CD4-positive, alpha-beta T cell treated with Interferon gamma for 1 hour (primary cell): ENCODE data around the gene S100A3.
"Not testable (repeated sequence)": the region's sequence is repeated elsewhere in the genome, so short reads cannot be mapped to it uniquely, and the experiment has no call there.

ENCODE experiments used
- DNase-seq: peaks from one replicate; pipeline ENCODE4 v3.0.0-alpha.2; 2020

S100A3 gene, protein sequence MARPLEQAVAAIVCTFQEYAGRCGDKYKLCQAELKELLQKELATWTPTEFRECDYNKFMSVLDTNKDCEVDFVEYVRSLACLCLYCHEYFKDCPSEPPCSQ

DNA sequence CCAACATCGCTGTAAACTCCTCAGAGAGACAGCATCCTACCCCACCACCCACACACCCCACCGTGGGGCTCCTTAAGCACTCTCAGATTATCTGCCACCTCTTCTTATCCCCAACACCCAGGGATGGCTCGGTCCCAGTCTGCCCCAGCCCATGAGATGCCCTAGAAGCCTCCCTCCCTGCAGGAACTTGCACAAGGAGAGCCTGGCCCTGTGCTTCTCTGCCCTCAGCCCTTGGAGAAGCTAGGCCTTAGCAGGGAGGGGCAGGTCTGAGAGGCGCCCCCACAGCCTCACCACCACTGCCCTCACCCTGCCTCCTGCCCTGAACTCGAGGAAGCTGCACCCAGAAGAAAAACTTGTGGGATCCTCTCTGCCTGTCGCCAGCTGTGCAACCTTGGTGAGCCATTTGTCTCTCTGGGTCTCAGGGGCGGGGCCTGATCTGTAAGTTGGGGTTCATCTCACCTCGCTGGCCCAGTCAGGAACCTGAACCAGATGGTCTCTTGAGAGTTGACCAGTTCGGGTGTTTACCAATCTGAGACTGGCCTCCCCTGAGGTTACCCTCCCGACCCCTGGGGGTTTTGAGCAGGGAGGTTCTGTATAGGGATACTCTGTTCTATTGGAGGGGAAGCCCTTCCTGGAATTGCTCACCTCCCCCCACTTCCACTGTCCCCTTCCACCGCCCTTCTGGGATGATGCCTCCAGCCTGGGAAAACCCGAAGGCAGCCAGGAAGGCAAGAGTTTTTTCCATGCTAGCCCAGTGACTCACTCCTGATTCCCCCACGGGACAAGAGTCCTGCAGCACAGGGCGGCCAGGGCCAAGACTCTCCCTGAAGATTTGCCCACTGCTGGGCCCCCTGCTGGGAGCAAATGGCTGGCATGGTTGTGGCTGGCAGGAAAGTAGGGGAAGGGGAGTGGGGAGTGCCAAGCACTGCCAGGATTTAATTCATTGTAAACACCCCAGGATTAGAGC is at the start of gene S100A3:
TSS of gene S100A3 (minus strand) at position 537 of the 967 bp plus-strand sequence. CDS start 773 bp downstream, outside the sequence.
- DNase-seq, result no peak

DNA sequence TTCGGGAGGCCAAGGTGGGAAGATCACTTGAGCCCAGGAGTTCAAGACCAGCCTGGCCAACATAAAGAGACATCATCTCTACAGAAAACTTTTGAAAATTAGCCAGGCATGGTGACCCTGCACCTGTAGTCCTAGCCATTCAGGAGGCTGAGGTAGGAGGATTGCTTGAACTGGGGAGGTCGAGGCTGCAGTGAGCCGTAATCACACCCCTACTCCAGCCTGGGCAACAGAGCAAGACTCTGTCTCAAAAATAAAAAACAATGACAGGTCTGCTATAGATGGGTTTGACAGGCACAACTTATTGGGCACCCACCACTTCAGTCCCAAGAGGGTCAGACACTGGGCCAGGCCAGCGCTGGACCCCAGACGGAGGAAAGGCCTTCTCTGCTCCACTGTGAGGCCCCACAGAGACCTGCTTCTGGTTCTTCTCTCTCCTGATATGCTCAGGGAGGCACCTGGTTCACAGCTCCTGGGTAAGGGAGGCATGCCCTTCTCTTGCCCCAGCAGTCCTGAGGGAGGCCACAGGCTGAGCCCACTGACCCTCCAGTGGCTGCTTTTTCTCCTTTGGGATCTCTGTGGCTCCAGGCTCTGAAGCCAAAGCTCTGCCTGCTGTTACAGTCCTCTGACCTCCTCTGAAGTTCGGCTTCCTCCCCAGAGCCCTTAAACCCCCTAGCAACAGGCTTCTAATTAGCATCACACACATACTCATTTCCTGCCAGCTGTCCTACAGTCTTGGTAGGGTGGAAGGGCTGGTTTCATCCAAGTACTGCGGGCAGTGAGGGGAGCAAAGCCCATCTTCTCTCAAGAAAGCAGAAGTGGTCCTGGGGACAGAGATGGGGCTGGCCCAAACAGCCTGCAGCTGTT is 49.5 kb upstream of the S100A3 start:
- peak; percentile 74 for DNase-seq

DNA sequence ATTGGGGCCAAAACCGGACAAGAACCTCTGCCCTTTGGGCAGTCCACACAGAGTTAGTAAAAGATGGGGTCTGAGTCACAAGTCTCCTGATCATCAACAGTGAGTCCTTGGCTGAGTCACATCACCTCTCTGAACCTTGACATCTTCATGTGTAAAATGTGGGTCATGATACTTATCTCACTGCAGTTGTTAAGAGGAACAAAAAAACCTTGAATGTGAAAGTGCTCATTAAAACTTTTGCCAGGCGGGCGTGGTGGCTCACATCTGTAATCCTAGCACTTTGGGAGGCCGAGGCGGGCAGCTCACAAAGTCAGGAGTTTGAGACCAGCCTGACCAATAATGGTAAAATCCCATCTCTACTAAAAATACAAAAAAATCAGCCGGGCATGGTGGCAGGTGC is 48.1 kb upstream of the S100A3 start:
- no peak for DNase-seq

DNA sequence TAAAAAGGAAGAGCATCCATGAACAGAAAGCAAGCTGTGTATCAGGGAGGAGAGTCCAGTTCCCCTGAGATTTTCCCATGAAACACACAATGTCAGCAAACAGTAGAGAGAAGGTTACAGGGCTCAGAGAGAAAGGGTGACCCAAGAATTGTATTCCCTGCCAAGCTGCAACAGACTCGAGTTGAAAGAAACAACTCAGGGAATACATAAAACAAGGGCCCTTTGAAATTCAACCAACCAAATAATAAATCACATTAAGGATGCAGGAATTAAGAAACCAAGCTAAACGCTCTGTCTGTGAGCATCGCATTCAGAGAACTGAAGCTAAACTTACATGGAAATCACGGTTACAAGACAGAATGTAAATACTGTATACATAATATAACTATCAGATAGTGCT is 43.7 kb upstream of the S100A3 start:
- DNase-seq, result no peak

DNA sequence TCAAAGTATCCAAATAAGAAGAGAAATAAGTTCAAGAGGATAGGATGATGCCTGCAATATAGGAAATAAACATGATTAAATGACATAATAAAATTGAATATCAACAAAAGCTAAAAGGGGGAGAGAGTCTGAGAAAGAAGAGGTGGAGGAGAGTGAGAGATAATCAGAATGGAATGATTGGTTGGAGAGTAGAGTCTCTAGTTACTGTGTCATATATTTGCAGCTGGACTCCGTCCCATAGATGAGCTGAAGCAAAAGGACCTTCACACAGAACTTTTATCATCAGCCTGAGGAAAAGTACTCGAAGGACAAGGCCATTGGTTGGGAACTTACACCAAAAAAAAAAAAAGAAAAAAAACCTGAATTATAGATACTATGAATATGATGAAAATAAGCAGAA is 39.4 kb upstream of the S100A3 start:
- DNase-seq, result no peak

DNA sequence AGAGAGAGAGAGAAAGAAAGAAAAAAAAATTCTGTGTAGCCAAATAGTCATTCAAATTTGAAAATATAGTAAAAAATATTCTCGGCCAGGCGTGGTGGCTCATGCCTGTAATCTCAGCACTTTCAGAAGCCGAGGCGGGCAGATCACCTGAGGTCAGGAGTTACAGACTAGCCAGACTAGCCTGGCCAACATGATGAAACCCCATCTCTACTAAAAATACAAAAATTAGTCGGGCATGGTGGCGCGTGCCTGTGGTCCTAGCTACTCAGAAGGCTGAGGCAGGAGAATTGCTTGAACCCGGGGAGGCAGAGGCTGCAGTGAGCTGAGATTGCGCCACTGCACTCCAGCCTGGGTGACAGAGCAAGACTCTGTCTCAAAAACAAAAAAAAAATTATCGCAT is 39.0 kb upstream of the S100A3 start:
- DNase-seq, result not testable (repeated sequence)

DNA sequence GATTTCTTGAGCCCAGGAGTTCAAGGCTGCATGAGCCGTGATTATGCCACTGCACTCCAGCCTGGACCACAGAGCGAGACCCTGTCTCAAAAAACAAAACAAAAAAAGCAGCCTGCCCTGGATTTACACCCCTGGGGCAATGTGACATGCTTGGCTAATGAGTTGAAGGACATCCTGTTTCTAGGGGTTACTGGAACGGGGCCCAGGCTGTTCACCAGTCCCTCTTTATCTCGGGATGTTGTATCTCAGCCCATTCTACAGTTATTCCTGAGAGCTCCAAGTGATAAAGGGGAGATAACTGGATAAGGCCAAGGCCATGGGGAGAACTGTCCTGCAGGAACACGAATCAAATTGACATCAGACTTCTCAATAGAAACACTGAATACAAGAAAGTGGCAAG is 38.3 kb upstream of the S100A3 start:
- no peak for DNase-seq

DNA sequence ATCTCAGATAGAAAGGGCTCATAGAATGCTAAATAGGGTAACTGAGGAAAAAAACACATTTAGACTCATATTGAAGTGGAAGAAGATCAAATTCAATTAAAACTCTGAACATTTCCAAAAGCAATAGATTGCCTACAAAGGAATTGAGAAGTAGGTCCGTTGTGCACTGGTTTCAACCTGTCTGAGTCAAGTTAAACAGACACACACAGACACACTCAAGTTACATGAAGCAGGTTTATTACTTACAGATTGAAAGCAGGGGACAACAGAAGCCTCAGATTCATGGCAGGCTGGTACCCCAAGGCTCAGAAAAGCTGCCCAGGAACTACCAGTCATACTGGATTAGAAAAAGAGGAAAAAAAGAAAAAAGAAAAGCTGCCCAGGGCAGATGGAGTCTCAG is 37.3 kb upstream of the S100A3 start:
- no peak for DNase-seq

DNA sequence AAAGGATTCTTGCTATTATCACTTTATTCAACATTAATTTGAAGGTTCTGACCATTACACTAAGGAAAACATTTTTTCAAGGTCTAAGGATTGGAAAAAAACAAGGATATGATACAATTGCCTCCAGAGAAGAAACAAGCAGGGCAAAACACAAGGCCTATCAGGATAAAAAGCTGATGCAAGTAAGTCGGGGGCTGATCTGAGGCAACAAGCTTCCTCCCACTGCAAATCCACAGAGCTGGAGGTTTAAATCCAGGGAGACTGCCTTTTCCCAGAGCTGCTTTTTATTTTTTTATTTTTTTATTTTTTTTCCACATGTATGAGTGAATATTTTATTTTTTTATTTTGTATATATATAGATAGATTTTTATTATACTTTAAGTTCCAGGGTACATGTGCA is 35.9 kb upstream of the S100A3 start:
- no peak for DNase-seq

DNA sequence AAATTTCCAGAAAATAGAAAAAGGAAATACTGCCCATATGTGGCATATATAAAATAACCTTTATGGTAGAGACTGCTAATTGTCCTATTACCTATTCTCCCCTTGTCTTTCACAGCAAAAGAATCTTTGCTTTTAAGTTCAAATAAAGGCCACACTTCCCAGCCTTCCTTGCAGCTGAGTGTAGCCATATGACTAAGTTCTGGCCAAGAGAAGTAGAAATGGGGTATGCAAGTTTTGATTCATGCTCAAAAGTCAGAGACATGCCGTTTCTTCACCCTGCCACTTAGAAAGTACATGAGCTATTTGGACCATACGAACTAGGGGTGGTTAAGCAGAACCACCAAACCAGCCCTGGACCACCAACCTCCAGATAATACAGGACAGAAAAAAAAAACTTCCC is 34.9 kb upstream of the S100A3 start:
- no peak for DNase-seq

DNA sequence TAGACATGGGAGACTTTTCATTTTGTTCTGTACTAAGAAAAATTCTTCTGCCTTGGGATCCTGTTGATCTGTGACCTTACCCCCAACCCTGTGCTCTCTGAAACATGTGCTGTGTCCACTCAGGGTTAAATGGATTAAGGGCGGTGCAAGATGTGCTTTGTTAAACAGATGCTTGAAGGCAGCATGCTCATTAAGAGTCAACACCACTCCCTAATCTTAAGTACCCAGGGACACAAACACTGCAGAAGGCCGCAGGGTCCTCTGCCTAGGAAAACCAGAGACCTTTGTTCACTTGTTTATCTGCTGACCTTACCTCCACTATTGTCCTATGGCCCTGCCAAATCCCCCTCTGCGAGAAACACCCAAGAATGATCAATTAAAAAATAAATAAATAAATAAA is 34.5 kb upstream of the S100A3 start:
- DNase-seq, result not testable (repeated sequence)

DNA sequence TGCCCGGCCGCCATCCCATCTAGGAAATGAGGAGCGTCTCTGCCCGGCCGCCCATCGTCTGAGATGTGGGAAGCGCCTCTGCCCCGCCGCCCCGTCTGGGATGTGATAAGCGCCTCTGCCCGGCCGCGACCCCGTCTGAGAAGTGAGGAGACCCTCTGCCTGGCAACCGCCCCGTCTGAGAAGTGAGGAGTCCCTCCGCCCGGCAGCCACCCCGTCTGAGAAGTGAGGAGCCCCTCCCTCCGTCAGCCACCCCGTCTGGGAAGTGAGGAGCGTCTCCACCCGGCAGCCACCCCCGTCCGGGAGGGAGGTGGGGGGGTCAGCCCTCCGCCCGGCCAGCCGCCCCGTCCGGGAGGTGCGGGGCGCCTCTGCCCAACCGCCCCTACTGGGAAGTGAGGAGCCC is 33.8 kb upstream of the S100A3 start:
- not testable (repeated sequence) for DNase-seq

DNA sequence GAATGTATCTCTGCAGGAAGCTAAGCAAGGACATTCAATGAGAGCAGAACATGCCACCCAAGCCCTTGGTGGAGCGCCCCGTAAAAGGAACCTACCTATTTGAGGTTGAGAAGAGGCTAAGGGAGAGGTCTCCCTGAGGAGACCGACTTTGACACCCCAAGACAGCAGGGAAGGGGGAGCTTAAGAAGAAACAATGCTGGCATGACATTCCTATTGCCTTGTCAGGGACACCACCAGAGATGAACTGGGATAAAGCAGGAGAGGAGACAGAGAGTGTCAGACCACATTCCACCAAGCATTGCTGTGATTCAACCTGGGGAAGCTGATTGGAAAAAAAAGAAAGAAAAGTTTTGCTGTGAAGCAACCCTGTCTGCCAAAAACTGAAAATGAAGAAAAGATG is 29.9 kb upstream of the S100A3 start:
- DNase-seq, result no peak

DNA sequence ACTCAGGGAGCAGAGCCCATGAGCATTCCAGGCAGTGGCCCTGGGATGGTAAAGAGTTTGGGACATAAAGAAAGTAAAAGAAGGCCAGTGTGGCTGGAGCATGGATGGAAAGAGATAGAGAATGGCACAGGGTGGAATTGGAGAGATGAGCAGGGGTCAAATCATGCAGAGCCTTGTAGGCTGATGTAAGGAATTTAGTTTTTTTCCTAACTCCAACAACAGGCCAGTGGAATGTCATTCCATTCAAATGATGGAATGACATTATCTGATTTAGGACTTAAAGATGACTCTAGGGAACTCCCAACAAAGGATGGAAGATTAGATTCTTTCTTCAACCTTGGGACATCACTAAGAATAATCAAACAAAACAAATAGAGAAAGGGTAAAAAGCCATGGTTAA is 29.4 kb upstream of the S100A3 start:
- DNase-seq, result no peak

DNA sequence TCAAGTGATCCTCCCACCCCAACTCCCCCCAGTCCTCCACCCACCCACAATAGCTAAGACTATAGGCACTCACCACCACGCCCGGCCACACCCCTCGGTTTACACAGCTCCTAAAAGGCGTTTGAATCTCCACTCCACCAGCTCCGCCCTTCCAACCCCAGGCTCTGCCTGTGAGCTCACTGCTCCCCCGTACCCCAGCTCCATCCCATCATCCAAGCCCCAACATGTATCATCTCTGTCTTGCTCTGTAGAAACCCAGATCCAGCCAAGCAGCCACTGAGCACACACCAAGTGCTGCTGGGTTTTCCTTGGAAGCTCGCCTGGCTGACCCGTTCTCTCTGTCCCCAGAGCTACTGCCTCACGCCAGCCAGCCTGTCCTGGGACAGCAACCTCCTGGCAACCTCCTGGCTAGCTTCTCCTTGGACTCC is 28.6 kb upstream of the S100A3 start:
- DNase-seq, result no peak

DNA sequence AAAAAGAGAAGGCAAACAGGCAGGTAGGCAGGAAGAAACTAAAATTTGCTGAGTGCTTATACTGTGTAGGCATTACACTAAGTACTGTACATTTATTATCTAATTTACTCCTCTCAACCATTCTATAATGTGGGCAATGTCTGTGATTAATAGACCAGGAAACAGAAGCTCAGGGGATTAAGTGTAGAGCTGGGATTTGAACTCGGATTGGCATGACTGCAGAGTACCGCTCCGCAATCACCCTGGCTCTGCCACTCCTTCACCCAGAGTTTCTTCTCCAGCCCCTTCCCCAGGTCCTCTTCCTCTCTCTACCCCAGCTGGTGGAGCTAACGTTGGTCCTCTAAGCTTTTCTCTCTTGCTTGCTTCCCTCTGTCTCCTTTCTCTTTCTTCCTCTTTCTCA is 28.1 kb upstream of the S100A3 start:
- DNase-seq, result no peak

DNA sequence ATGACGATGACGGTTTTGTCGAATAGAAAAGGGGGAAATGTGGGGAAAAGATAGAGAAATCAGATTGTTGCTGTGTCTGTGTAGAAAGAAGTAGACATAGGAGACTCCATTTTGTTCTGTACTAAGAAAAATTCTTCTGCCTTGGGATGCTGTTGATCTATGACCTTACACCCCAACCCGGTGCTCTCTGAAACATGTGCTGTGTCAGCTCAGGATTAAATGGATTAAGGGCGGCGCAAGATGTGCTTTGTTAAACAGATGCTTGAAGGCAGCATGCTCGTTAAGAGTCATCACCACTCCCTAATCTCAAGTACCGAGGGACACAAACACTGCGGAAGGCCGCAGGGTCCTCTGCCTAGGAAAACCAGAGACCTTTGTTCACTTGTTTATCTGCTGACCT is 26.4 kb upstream of the S100A3 start:
- not testable (repeated sequence) for DNase-seq

DNA sequence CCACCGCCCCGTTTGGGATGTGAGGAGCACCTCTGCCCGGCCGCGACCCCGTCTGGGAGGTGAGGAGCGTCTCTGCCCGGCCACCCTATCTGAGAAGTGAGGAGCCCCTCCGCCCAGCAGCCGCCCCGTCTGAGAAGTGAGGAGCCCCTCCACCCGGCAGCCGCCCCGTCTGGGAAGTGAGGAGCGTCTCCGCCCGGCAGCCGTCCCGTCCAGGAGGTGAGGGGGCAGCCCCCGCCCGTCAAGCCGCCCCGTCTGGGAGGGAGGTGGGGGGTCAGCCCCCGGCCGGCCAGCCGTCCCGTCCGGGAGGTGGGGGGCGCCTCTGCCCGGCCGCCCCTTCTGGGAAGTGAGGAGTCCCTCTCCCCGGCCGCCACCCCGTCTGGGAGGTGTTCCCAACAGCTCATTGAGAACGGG is 26.0 kb upstream of the S100A3 start:
- DNase-seq, result not testable (repeated sequence)

DNA sequence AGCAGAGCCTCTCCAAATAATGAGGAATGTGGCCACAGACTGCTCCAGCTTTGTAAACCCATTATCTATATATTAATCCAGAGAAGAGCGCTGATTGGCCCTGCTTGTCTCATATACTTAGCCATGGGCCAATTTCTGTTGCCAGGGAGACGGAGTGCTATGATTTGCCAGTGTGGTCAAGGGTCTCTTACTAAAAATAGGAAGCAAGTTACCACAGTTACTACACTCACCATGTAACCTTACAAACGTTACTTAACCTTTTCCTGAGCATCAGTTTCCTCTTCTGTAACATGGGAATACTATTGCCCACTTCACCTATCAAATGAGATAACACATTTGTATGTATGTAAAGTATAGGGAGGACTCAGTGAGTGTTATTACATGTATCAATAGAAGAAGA is 24.3 kb upstream of the S100A3 start:
- DNase-seq, result no peak

DNA sequence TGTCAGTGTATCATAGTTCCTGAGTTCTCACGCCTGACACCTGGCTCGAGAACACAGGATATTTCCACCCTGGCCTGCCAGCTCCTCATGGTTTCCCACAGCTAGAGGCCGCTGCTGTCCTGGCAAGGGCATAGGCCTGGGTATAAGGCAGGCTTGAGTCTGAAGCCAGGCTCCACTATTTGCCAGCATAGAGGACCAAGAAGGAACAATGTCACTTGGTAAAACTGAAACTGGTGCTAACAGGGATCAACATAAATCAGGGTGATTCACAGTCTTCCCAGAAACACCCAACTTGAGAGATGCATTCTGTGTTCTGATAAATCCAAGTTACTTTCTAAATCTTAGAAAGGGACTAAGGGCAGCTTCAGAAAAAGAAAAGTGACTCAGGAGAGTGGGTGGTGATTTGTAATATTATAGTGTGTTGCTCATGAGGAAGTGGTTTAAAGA is 23.5 kb upstream of the S100A3 start:
- DNase-seq, result peak; percentile 65

DNA sequence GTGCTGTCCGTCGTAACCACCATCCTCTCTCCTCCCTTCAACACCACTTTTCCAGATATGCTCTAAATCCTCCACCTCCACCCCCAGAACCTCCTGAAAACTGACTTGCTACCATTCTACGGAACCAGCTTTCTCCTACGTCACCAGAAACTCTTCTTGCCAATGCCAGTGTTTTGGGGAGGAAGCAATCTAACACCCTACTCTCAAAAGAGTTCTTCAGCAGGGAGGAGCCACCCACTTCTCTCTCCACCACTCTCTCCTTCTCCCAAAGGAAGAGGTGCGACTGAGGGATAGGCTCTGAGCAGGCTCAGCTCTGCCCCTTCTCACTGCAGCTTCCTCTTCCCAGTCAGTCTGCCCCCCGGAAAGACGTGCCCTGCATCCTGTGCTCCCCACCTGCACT is 22.6 kb upstream of the S100A3 start:
- DNase-seq, result no peak

DNA sequence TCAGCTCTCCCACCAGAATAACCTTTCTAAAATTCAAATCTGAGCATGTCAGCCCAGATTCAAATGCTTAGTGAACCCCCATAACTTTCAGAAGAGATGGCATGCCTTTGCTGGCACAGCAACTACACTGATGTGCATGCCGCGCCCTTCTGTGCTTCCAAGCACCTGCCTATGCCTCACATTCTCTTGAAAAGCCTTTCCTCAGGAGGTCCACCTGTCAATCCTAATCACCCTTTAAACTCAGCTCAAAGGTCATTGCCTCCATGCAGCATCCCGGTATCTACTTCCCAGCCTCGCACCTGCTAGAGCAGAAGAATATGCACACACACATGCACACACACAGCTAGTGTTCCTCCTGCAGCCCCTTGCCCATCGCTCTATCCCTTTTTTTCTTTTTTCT is 21.8 kb upstream of the S100A3 start:
- no peak for DNase-seq

DNA sequence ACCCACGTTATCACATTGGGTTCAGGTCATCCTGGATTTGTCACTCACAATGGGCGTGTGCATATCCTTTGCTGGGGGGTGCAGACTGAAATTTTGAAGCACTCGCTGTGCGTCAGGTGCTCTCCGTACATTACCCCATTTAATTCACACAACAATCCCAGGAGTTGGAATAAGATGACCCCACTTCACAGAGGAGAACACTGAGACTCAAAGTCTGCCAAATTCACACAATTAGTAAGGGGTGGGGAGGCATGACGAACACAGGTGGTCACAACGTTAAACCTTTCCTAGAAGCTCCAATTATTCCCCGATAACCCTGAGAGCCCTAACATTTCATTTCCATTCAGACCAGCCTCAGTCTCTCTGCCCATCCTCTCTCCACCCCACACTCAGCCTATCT is 20.4 kb upstream of the S100A3 start:
- DNase-seq, result no peak
